Glutamatergic neuron (in vitro differentiated cells): ENCODE results near the gene UNC5CL. TPM values are rescaled to one million over a fixed set of nuclear protein-coding genes. Genes with fewer than 3 reads are reported as not detected.
A peak's percentile ranks its signal among the peaks of the same experiment; 100 is the strongest.

ENCODE experiments used
- DNase-seq: peaks from one replicate; pipeline ENCODE4 v3.0.0; 2022
- H3K27ac Mint-ChIP-seq: one replicate; pipeline ENCODE4 v1.8.0; 2020; ENCODE audit warnings: mild to moderate bottlenecking, mixed read lengths, inconsistent platforms; ENCODE audit not compliant: unreplicated experiment
- H3K27me3 Mint-ChIP-seq: one replicate; pipeline ENCODE4 v1.8.0; 2020; ENCODE audit warnings: mild to moderate bottlenecking, moderate library complexity, mixed read lengths, inconsistent platforms; ENCODE audit not compliant: unreplicated experiment
- H3K36me3 Mint-ChIP-seq: one replicate; pipeline ENCODE4 v1.8.0; 2020; ENCODE audit warnings: mild to moderate bottlenecking, mixed read lengths, inconsistent platforms; ENCODE audit not compliant: unreplicated experiment
- H3K4me1 Mint-ChIP-seq: one replicate; pipeline ENCODE4 v1.8.0; 2020; ENCODE audit warnings: mild to moderate bottlenecking, low read depth, mixed read lengths, inconsistent platforms; ENCODE audit not compliant: unreplicated experiment
- H3K4me3 Mint-ChIP-seq: one replicate; pipeline ENCODE4 v1.8.0; 2020; ENCODE audit warnings: mild to moderate bottlenecking, mixed read lengths, inconsistent platforms; ENCODE audit not compliant: unreplicated experiment
- H3K9me3 Mint-ChIP-seq: one replicate; pipeline ENCODE4 v1.8.0; 2020; ENCODE audit warnings: mild to moderate bottlenecking, moderate library complexity, mixed read lengths, inconsistent platforms; ENCODE audit not compliant: unreplicated experiment
- CTCF ChIP-seq: fragments of 200-600 bp; sonication (generic); IDR thresholded peaks from one replicate; pipeline ENCODE4 v1.5.0; 2021; ENCODE audit not compliant: partially characterized antibody, unreplicated experiment
- total RNA-seq: library from RNA; stranded (reverse); fragmentation: NEBNext Ultra II Directional; extraction: Animal tissue kit (Norgen Biotek cat#: 25700); gene quantifications from one replicate; pipeline ENCODE4 v1.2.1, GENCODE V29; 2021; ENCODE audit not compliant: unreplicated experiment

Gene UNC5CL
- total RNA-seq, 1 donor from 2014 or later: 1.0 TPM

DNA sequence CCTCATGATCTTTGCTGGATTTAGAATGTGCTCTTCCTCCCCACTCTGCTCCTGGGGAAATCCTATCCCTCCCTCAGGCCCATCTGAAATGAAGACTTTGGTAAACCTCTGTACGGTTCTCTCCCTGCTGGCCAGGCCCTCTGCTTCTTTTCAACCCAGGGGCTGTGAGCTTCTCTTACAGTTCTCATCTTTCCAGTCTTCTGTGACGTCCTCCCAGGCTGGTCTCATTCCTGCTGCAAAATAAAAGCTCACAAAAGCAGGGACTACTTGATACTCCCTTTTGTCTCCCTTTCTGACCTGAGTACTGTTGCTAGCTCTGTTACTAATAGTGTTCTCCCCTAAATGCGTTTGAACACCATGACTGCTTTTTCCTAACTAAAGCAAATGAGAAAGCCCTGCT, 46.3 kb downstream of the UNC5CL start:
- no peak overlapping the region for H3K4me3 Mint-ChIP-seq
- peak overlapping the region; percentile 45 for H3K27ac Mint-ChIP-seq
- no peak for DNase-seq

DNA sequence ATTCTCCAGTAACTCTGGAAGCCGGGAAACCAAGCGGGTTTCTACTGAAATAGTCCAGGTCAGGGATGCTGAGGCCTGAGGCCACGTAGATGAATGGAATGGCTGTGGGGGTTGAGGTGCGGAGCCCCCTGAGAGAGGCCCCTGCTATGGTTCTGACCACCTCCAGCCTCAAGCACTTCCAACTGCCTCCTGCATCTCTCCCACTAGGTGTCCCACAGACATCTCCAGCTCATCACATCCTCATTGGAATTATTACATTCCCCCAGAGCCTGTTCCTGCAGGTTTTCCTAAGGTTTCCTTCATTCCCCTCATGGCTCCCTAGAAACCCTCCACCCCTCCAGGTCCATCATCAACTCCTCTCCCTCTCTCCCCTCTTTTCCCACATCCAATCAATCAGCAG, 48.7 kb downstream of the UNC5CL start:
- Mint-ChIP-seq H3K4me1 (peaks cover 16% of the 10 kb centered on the region), H3K9me3 (peaks cover 2% of the 10 kb centered on the region), H3K27ac (no peak overlapping the region), H3K27me3 (peaks cover 5% of the 10 kb centered on the region), H3K4me3 (no peak overlapping the region), H3K36me3 (no peaks in the 10 kb centered on the region)
- TF ChIP-seq CTCF: no peak
- DNase-seq: no peak

More for the DNA sequence above, 46.3 kb downstream of the UNC5CL start:
- TF ChIP-seq CTCF: no peak
- H3K4me1 Mint-ChIP-seq: peaks cover 26% of the 10 kb centered on the region
- no peaks in the 10 kb centered on the region for H3K36me3 Mint-ChIP-seq
- peaks cover 2% of the 10 kb centered on the region for H3K9me3 Mint-ChIP-seq
- no peaks in the 10 kb centered on the region for H3K27me3 Mint-ChIP-seq

GRCh38 chr6:40989204-40990169, 49.5 kb downstream of the UNC5CL start:
- Mint-ChIP-seq H3K9me3 (no peaks in the 10 kb centered on the region), H3K4me3 (no peak overlapping the region), H3K4me1 (peaks cover 16% of the 10 kb centered on the region), H3K36me3 (no peaks in the 10 kb centered on the region), H3K27me3 (peaks cover 5% of the 10 kb centered on the region), H3K27ac (no peak overlapping the region)
- DNase-seq: no peak
- no peak for TF ChIP-seq CTCF

GRCh38 chr6:40988634-40989033, 50.4 kb downstream of the UNC5CL start:
- no peak for TF ChIP-seq CTCF
- Mint-ChIP-seq H3K36me3 (no peaks in the 10 kb centered on the region), H3K4me1 (peaks cover 16% of the 10 kb centered on the region), H3K9me3 (no peaks in the 10 kb centered on the region), H3K27me3 (peaks cover 5% of the 10 kb centered on the region), H3K27ac (no peak overlapping the region), H3K4me3 (no peak overlapping the region)
- no peak for DNase-seq
